Measurements from ENCODE around the gene MTHFD1L.
"Not testable (repeated sequence)": the region's sequence is repeated elsewhere in the genome, so short reads cannot be mapped to it uniquely, and the experiment has no call there.

Gene MTHFD1L

GRCh38 chr6:151119823-151120524, 254.5 kb downstream of the MTHFD1L start:
- Histone ChIP-seq H3K4me3 (ENCODE audit: severe bottlenecking) (no peak overlapping the region), H3K4me1 (ENCODE audit: insufficient read depth, poor library complexity, severe bottlenecking) (peaks cover 2% of the 10 kb centered on the region), H3K9me3 (ENCODE audit: severe bottlenecking) (no peaks in the 10 kb centered on the region), H3K27me3 (ENCODE audit: insufficient read depth, poor library complexity, severe bottlenecking) (no peaks in the 10 kb centered on the region), H3K27ac (ENCODE audit: poor library complexity, severe bottlenecking) (no peak overlapping the region), H3K36me3 (ENCODE audit: low read depth) (no peaks in the 10 kb centered on the region)
- ATAC-seq (ENCODE audit: low read depth) (no peak), DNase-seq (ENCODE audit: low spot score) (no peak)
- TF ChIP-seq CTCF (IDR thresholded peaks at IDR 0.05; ENCODE audit: poor library complexity, severe bottlenecking) = no peak

GRCh38 chr6:151121900-151122299, 256.4 kb downstream of the MTHFD1L start:
- Histone ChIP-seq H3K4me1 (ENCODE audit: insufficient read depth, poor library complexity, severe bottlenecking) (peaks cover 12% of the 10 kb centered on the region), H3K4me3 (ENCODE audit: severe bottlenecking) (no peak overlapping the region), H3K27ac (ENCODE audit: poor library complexity, severe bottlenecking) (no peak overlapping the region), H3K36me3 (ENCODE audit: low read depth) (no peaks in the 10 kb centered on the region), H3K9me3 (ENCODE audit: severe bottlenecking) (no peaks in the 10 kb centered on the region), H3K27me3 (ENCODE audit: insufficient read depth, poor library complexity, severe bottlenecking) (no peaks in the 10 kb centered on the region)
- TF ChIP-seq CTCF (IDR thresholded peaks at IDR 0.05; ENCODE audit: poor library complexity, severe bottlenecking) = no peak
- no peak for ATAC-seq (ENCODE audit: low read depth)
- DNase-seq (ENCODE audit: low spot score) = no peak

GRCh38 chr6:151123641-151124040, 258.1 kb downstream of the MTHFD1L start:
- H3K9me3 ChIP-seq (ENCODE audit: severe bottlenecking); H3K4me3 ChIP-seq (ENCODE audit: severe bottlenecking); ATAC-seq (ENCODE audit: low read depth); H3K27me3 ChIP-seq (ENCODE audit: insufficient read depth, poor library complexity, severe bottlenecking); H3K27ac ChIP-seq (ENCODE audit: poor library complexity, severe bottlenecking); DNase-seq (ENCODE audit: low spot score); H3K36me3 ChIP-seq (ENCODE audit: low read depth): not testable (repeated sequence)
- peaks cover 12% of the 10 kb centered on the region for H3K4me1 ChIP-seq (ENCODE audit: insufficient read depth, poor library complexity, severe bottlenecking)

- H3K4me3 ChIP-seq (ENCODE audit: severe bottlenecking); DNase-seq (ENCODE audit: low spot score); H3K36me3 ChIP-seq (ENCODE audit: low read depth); H3K27me3 ChIP-seq (ENCODE audit: insufficient read depth, poor library complexity, severe bottlenecking); H3K9me3 ChIP-seq (ENCODE audit: severe bottlenecking): not testable (repeated sequence)
- peaks cover 12% of the 10 kb centered on the region for H3K4me1 ChIP-seq (ENCODE audit: insufficient read depth, poor library complexity, severe bottlenecking)
- H3K27ac ChIP-seq (ENCODE audit: poor library complexity, severe bottlenecking) = peak overlapping the region; percentile 1
- ATAC-seq (ENCODE audit: low read depth) = peak; percentile 27; the same call in 2 of the 3 replicates
These were observed 259.7 kb downstream of the MTHFD1L start for GRCh38 chr6:151125242-151125641.

- not testable (repeated sequence) for H3K4me3 ChIP-seq (ENCODE audit: severe bottlenecking); H3K9me3 ChIP-seq (ENCODE audit: severe bottlenecking); DNase-seq (ENCODE audit: low spot score); H3K27me3 ChIP-seq (ENCODE audit: insufficient read depth, poor library complexity, severe bottlenecking); H3K36me3 ChIP-seq (ENCODE audit: low read depth)
- Histone ChIP-seq H3K27ac (ENCODE audit: poor library complexity, severe bottlenecking) (peak overlapping the region; percentile 1), H3K4me1 (ENCODE audit: insufficient read depth, poor library complexity, severe bottlenecking) (peaks cover 12% of the 10 kb centered on the region)
- peak; percentile 79 for ATAC-seq (ENCODE audit: low read depth)
These were observed 260.3 kb downstream of the MTHFD1L start for GRCh38 chr6:151125651-151126416.

GRCh38 chr6:151126417-151126724, 260.9 kb downstream of the MTHFD1L start:
- not testable (repeated sequence) for H3K36me3 ChIP-seq (ENCODE audit: low read depth); H3K4me3 ChIP-seq (ENCODE audit: severe bottlenecking); DNase-seq (ENCODE audit: low spot score); ATAC-seq (ENCODE audit: low read depth); H3K9me3 ChIP-seq (ENCODE audit: severe bottlenecking); H3K27ac ChIP-seq (ENCODE audit: poor library complexity, severe bottlenecking); H3K27me3 ChIP-seq (ENCODE audit: insufficient read depth, poor library complexity, severe bottlenecking)
- peaks cover 12% of the 10 kb centered on the region for H3K4me1 ChIP-seq (ENCODE audit: insufficient read depth, poor library complexity, severe bottlenecking)

GRCh38 chr6:151127133-151127798, 261.8 kb downstream of the MTHFD1L start:
- H3K9me3 ChIP-seq (ENCODE audit: severe bottlenecking); DNase-seq (ENCODE audit: low spot score); H3K27ac ChIP-seq (ENCODE audit: poor library complexity, severe bottlenecking); H3K36me3 ChIP-seq (ENCODE audit: low read depth); H3K4me3 ChIP-seq (ENCODE audit: severe bottlenecking); H3K27me3 ChIP-seq (ENCODE audit: insufficient read depth, poor library complexity, severe bottlenecking): not testable (repeated sequence)
- H3K4me1 ChIP-seq (ENCODE audit: insufficient read depth, poor library complexity, severe bottlenecking) = peaks cover 12% of the 10 kb centered on the region
- ATAC-seq (ENCODE audit: low read depth) = peak; percentile 49; the same call in 2 of the 3 replicates
